ENCODE measurements around the gene PLPPR2.

Gene PLPPR2

DNA sequence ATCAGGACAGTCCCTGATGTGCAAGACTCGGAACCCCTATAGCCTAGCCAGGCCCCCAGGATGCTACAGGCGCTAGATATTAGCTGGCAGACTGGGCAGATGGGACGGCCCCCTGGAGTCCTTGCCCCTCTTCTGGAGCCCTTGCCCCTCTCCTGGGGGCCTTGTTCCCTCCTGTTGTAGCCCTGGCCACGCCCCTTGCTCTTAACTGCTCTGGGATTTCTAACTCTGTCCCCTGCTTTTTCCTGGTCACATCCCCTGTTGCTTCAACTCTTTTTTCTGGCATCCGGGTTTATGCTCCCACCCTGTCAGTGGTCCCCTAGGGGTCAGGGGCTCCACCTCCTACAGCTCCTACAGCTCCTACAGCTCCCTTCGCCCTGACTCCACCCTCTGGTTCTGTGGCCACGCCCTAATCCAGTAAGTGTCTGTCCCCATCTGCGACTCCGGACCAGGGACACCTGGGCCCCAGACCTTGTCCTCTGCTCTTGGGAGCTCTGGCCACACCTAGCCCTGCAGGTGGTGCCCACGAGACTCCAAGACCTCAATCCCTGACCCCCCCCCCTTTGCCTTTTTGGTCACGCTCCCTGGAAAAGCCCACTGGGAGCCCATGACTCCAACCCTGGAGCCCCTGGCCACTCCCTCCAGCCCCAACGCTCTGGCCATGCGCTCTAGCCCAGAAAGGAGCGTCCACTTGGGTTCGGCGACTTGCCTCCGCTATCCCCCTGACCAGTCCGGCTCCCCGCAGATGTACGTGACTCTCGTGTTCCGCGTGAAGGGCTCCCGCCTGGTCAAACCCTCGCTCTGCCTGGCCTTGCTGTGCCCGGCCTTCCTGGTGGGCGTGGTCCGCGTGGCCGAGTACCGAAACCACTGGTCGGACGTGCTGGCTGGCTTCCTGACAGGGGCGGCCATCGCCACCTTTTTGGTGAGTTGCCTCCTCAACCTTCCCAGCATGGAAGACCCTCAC lies 6.8 kb downstream of the PLPPR2 start:
- H3K27ac ChIP-seq, result no peak overlapping the region
- no peak for DNase-seq (ENCODE audit: low spot score)
- ChIA-PET POLR2A (ENCODE audit: low non-redundant PET) (no interaction called here), CTCF (interaction anchor here (0.5 to 1.2 kb wide), 2 partner anchors 16 to 40 kb away, joined by 3 read pairs; no protein-coding TSS in a partner anchor)
- no peak for TF ChIP-seq CTCF (conservative IDR thresholded peaks at IDR 0.05; ENCODE audit: low read depth)

GRCh38 chr19:11363881-11364280 lies 8.6 kb downstream of the PLPPR2 start:
- CTCF ChIA-PET, result no interaction called here
- POLR2A ChIA-PET (ENCODE audit: low non-redundant PET), result no interaction called here
- H3K27ac ChIP-seq, result no peak overlapping the region
- no peak for TF ChIP-seq CTCF (conservative IDR thresholded peaks at IDR 0.05; ENCODE audit: low read depth)
- DNase-seq (ENCODE audit: low spot score), result no peak

DNA sequence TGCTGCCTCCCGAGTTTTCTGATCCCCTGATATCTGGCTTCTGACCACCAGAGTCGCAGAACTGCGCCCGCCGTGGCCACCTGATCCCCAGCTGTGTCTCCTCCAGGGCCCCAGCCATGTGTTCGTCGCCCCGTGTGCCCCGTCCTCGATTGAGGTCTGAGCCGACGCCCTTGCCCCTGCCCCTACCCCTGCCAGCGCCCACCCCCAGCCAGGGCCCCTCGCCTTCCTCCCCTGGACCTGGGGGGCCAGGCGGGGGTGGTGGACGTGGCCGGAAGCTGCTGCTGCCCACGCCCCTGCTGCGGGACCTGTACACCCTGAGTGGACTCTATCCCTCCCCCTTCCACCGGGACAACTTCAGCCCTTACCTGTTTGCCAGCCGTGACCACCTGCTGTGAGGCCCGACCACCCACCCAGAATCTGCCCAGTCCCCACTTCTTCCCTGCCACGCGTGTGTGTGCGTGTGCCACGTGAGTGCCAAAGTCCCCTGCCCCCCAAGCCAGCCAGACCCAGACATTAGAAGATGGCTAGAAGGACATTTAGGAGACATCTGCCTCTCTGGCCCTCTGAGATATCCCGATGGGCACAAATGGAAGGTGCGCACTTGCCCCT lies 9.2 kb downstream of the PLPPR2 start:
- no peak for DNase-seq (ENCODE audit: low spot score)
- ChIA-PET CTCF (interaction anchor here (0.6 kb wide), 1 partner anchor 695 kb away, joined by 3 read pairs; no protein-coding TSS in a partner anchor), POLR2A (ENCODE audit: low non-redundant PET) (no interaction called here)
- H3K27ac ChIP-seq, result no peak overlapping the region
- no peak for TF ChIP-seq CTCF (conservative IDR thresholded peaks at IDR 0.05; ENCODE audit: low read depth)

GRCh38 chr19:11364935-11365334 lies 9.7 kb downstream of the PLPPR2 start:
- TF ChIP-seq CTCF (conservative IDR thresholded peaks at IDR 0.05; ENCODE audit: low read depth), result no peak
- CTCF ChIA-PET, result interaction anchor here (0.6 kb wide), 1 partner anchor 695 kb away, joined by 3 read pairs; no protein-coding TSS in a partner anchor
- no peak for DNase-seq (ENCODE audit: low spot score)
- no peak overlapping the region for H3K27ac ChIP-seq
- POLR2A ChIA-PET (ENCODE audit: low non-redundant PET), result no interaction called here

DNA sequence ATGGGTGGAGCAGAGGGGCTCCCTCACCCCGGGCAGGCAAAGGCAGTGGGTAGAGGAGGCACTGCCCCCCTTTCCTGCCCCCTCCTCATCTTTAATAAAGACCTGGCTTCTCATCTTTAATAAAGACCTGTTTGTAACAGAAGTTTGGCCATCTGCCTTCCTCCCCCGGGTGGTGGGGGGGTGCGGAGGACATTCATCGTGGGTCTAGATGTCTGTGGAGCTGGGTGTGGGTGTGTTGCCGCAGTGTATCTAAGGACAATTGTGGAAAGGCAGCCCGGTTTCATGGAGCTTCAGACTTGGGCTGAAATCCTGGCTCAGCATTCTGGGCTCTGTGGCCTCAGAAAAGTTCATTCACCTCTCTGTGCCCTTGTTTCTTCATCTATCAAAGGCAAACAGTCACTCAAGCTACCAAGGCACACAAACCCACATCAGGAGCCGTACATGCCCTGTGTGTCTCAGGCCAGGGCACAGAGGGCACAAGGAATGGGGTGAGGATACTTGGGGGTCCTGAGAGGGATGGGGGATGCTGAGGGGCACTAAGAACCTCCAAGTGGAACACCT lies 10.4 kb downstream of the PLPPR2 start:
- CTCF ChIA-PET, result no interaction called here
- no peak for DNase-seq (ENCODE audit: low spot score)
- no peak for TF ChIP-seq CTCF (conservative IDR thresholded peaks at IDR 0.05; ENCODE audit: low read depth)
- POLR2A ChIA-PET (ENCODE audit: low non-redundant PET), result no interaction called here
- 0 out of 2 replicates have a peak overlapping the region, but pooled peaks have one; percentile 2 for H3K27ac ChIP-seq

DNA sequence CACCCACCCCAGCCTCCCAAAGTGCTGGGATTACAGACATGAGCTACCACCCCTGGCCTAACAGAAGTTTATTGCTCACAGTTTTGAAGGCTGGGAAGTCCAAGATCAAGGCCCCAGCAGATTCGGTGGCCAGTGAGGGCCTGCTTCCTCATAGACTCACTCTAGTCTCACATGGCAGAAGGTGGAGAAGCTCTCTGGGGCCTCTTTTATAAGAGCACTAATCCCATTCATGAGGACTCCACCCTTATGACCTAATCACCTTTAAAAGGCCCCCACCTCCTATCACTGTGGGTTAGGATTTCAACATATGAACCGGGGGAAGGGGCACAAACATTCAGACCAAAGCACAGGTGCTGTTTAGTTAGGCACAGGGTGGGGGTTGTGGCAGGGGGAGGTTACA lies 12.3 kb downstream of the PLPPR2 start:
- ChIA-PET POLR2A (ENCODE audit: low non-redundant PET) (no interaction called here), CTCF (interaction anchor here (1.1 kb wide), 1 partner anchor 10 kb away, joined by 3 read pairs; no protein-coding TSS in a partner anchor)
- no peak for TF ChIP-seq CTCF (conservative IDR thresholded peaks at IDR 0.05; ENCODE audit: low read depth)
- H3K27ac ChIP-seq, result 0 out of 2 replicates have a peak overlapping the region, but pooled peaks have one; percentile 9
- no peak for DNase-seq (ENCODE audit: low spot score)
